ENCODE measurements around the gene PIGS. TPM values are rescaled to one million over a fixed set of nuclear protein-coding genes. Genes with fewer than 3 reads are reported as not detected.
"Not testable (repeated sequence)": the region's sequence is repeated elsewhere in the genome, so short reads cannot be mapped to it uniquely, and the experiment has no call there.

The PIGS gene
- polyA plus RNA-seq, 1 donor from 2014 or later: 48.4 TPM

GRCh38 chr17:28534740-28535375, 36.5 kb downstream of the PIGS start:
- H3K9me3 Mint-ChIP-seq: no peaks in the 10 kb centered on the region

GRCh38 chr17:28533091-28533807, 38.1 kb downstream of the PIGS start:
- H3K4me1 Mint-ChIP-seq: peaks cover 0 to 1% (median 0%) of the 10 kb centered on the region in 3 donors
- no peak overlapping the region for H3K27ac Mint-ChIP-seq
- no peaks in the 10 kb centered on the region for H3K9me3 Mint-ChIP-seq
- H3K27me3 Mint-ChIP-seq: peaks cover 1% of the 10 kb centered on the region
- H3K36me3 Mint-ChIP-seq: peaks cover 1% of the 10 kb centered on the region
- H3K4me3 Mint-ChIP-seq: no peak overlapping the region

More at GRCh38 chr17:28534740-28535375, 36.5 kb downstream of the PIGS start:
- Mint-ChIP-seq H3K4me1 (peaks cover 0 to 1% (median 0%) of the 10 kb centered on the region in 3 donors), H3K27me3 (peaks cover 1% of the 10 kb centered on the region), H3K4me3 (no peak overlapping the region), H3K36me3 (no peaks in the 10 kb centered on the region), H3K27ac (peak overlapping the region in 1 of 3 donors; percentile 62)

GRCh38 chr17:28532050-28532960, 39.0 kb downstream of the PIGS start:
- peaks cover 1% of the 10 kb centered on the region for H3K36me3 Mint-ChIP-seq

DNA sequence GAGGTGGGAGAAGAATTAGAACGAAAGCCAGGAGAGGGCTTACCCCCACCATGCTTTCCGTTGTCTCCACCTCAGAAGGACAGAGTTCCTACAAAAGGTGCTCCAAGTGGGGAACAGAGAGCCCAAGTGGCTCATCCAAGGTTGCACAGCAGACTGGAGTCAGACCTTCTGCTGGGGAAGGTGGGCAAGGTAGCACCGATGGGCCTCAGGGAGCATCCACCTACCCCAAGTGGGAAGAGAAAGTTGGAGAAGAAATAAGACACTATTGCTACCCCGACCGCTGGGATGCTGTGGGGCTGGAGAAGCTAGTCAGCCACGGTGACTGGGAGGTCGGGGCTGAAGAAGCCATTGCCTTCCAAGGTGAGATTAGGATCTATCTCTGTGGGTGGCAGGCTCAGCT, 40.4 kb downstream of the PIGS start:
- H3K9me3 Mint-ChIP-seq: no peaks in the 10 kb centered on the region
- H3K27ac Mint-ChIP-seq: no peak overlapping the region
- H3K4me3 Mint-ChIP-seq: no peak overlapping the region
- peaks cover 1% of the 10 kb centered on the region for H3K36me3 Mint-ChIP-seq
- H3K27me3 Mint-ChIP-seq: peaks cover 1% of the 10 kb centered on the region
- no peaks in the 10 kb centered on the region for H3K4me1 Mint-ChIP-seq

More at GRCh38 chr17:28532050-28532960, 39.0 kb downstream of the PIGS start:
- no peaks in the 10 kb centered on the region for H3K4me1 Mint-ChIP-seq
- H3K27me3 Mint-ChIP-seq: peaks cover 1% of the 10 kb centered on the region
- H3K9me3 Mint-ChIP-seq: no peaks in the 10 kb centered on the region
- no peak overlapping the region for H3K4me3 Mint-ChIP-seq
- H3K27ac Mint-ChIP-seq: no peak overlapping the region

DNA sequence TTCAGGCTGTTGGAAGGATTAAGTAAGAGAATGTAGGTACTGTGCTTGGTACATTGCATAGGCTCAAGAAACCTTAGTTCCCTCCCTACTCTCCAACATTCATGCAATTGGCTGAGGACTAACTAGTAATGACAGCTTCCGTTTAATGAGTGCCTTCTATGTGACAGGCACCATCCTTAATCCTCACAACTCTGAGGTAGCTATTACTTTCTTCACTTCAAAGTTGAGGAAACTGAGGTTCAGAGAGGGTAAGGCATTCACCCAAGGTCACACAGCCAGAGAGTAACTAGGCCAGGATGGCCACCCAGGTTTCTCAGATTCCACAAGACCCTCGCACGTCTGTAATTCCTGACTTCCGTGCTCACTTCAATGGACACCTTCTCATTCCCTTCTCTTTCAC, 41.1 kb downstream of the PIGS start:
- Mint-ChIP-seq H3K27ac (no peak overlapping the region), H3K4me1 (no peaks in the 10 kb centered on the region), H3K36me3 (peaks cover 1% of the 10 kb centered on the region), H3K27me3 (peaks cover 1% of the 10 kb centered on the region), H3K9me3 (no peaks in the 10 kb centered on the region), H3K4me3 (no peak overlapping the region)

DNA sequence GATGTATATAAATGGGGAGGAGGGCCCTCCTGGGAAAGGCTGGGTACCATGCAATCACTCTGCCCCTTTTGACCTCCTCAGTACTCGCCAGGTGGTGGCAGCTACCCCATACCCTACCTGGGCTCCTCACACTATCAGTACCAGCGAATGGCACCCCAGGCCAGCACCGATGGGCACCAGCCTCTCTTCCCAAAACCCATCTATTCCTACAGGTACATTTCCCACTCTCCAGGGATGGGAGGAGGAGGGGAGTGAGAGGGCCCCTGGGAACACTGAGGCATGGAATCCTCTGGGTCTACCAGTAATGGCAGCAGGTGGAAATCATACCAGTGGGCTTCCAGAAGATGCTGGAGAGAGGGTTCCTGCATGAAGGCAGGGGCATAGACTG, 42.3 kb downstream of the PIGS start:
- no peak overlapping the region for H3K4me3 Mint-ChIP-seq
- peaks cover 4% of the 10 kb centered on the region for H3K36me3 Mint-ChIP-seq
- H3K27ac Mint-ChIP-seq: no peak overlapping the region
- H3K27me3 Mint-ChIP-seq: peaks cover 1% of the 10 kb centered on the region
- H3K9me3 Mint-ChIP-seq: no peaks in the 10 kb centered on the region
- H3K4me1 Mint-ChIP-seq: no peaks in the 10 kb centered on the region

DNA sequence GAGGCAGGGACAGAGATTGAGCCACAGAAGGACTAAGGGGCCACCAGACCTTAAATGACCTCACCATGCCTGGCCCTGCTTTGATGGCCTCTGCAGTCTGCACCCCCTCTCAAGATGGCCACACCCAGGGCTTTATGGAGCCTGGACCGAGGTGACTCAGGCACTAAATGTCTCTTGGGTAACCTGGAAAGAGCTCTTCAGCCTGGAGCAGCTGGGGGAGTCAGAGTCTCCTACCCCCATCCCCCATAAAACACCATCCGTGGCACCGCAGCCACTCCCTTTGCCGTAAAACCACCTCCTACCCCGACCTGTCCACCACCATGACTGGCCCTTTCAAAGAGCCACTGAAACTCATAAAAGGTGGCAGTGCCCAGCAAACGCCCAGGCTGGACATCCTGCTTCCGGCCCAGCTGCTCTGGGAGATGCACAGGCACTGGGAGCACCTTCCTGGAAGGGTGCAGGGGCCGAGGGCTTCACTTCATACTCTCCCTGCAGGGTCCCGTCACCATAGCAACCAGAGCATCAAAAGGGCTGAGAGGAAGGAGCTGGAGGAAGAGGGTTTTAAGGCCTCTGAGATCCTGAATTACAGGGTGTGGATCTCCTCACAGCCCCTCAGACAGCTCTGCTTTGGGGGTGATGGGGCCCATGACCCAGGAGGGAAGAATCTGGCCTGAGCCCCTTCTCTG, 42.9 kb downstream of the PIGS start:
- H3K4me1 Mint-ChIP-seq: no peaks in the 10 kb centered on the region
- peaks cover 1% of the 10 kb centered on the region for H3K27me3 Mint-ChIP-seq
- no peaks in the 10 kb centered on the region for H3K9me3 Mint-ChIP-seq
- H3K27ac Mint-ChIP-seq: no peak overlapping the region
- peak overlapping the region in 1 of 4 donors; percentile 28 for H3K4me3 Mint-ChIP-seq
- H3K36me3 Mint-ChIP-seq: peaks cover 4% of the 10 kb centered on the region

DNA sequence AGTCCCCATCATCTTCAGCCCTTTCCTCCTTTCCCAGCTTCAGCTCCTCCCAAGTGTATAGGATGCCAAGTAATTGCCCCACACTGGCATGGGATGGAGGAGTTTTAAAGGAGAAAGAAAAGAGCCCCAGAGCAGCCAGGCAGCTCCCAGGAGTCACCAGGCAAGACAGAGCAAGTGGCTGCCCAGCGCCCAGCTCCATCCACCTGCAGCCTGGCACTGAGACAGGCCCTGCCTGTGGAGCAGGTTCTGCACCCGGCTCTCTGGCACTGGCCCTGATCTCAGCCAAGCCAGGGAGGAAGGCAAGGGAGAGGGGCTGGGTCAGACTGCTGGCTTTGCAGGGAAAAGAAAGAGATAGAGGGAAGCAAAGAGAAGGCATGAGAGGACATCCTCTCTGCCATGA, 43.5 kb downstream of the PIGS start:
- Mint-ChIP-seq H3K9me3 (no peaks in the 10 kb centered on the region), H3K27ac (no peak overlapping the region), H3K4me1 (no peaks in the 10 kb centered on the region), H3K27me3 (no peaks in the 10 kb centered on the region), H3K4me3 (no peak overlapping the region), H3K36me3 (peaks cover 4% of the 10 kb centered on the region)

DNA sequence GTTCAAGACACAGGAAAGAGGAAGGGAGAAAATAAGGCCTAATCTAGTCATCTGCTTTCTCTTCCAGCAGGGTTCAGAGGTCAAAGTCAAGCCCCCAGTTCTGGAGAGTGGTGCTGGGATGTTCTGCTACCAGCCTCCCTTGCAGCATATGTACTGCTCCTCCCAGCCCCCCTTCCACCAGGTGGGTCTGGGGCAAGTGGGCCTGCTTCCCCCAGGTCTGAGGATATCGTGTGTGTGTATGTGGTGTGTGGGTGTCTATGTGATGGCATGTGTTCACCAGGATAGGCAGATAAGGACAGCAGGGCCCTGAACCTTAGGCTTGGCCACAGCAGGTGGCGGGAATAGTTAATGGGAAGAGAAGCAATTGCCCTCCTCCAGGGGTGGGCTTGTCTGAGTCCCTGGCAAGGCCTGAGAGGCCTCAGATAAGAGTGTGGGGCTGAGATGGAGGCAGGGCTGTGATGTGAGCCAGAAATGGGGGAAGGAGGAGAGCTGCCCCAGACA, 44.1 kb downstream of the PIGS start:
- Mint-ChIP-seq H3K27ac (peak overlapping the region in 1 of 3 donors; percentile 18), H3K4me1 (no peaks in the 10 kb centered on the region), H3K27me3 (no peaks in the 10 kb centered on the region), H3K9me3 (no peaks in the 10 kb centered on the region), H3K36me3 (peaks cover 4% of the 10 kb centered on the region), H3K4me3 (no peak overlapping the region)

DNA sequence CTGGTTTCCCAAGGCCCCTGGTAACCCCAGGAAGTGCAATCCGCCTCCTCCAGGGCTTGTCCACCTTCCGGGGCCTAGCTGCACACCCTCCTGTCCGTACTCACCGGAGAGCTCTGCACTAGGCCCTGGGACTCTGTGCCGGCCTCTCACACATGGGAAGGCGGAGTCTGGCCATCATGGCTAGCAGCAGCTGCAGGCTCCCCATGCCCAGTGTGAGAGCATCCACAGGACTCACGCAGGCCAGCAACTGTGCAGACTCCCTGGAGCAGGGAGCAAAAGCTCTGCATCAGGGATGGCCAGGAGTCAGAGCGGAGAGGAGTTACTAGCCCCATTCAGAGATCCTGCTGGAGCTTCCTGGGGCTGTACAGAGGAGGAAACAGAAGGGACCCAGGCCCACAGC, 44.9 kb downstream of the PIGS start:
- Mint-ChIP-seq H3K36me3 (peaks cover 4% of the 10 kb centered on the region), H3K4me3 (no peak overlapping the region), H3K27ac (no peak overlapping the region), H3K4me1 (no peaks in the 10 kb centered on the region), H3K9me3 (no peaks in the 10 kb centered on the region), H3K27me3 (no peaks in the 10 kb centered on the region)

DNA sequence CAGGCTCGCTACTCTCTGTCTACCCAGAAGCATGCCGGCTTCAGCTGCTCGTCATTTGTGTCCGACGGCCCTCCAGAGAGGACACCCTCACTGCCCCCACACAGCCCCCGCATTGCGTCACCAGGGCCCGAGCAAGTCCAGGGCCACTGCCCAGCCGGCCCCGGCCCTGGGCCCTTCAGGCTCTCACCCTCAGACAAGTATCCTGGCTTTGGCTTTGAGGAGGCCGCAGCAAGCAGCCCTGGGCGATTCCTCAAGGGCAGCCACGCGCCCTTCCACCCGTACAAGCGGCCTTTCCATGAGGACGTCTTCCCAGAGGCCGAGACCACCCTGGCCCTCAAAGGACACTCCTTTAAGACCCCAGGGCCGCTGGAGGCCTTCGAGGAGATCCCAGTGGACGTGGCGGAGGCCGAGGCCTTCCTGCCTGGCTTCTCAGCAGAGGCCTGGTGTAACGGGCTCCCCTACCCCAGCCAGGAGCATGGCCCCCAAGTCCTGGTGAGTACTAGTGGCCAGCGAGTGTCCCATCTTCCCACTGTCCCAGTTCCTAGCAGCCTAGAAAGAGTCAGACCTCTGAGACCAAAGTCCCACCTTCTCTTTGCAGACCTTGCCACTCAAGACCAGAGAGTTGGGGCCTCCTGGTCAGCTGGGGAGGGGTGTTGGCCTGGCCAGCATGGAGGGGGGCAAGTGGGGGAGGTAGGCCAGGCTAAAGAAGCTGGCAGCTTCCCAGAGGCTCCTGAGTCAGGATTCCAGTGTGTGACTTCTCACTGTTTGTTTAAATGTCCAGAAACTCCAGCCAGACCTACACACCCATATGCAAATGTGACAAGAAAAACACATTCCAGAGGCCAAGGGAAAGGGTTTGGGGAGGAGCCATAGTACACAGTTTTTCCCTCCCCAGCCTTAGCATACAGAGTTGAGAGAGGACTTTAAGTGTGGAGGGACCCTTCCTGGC, 46.6 kb downstream of the PIGS start:
- Mint-ChIP-seq H3K9me3 (no peaks in the 10 kb centered on the region), H3K4me3 (no peak overlapping the region), H3K27me3 (no peaks in the 10 kb centered on the region), H3K27ac (no peak overlapping the region), H3K4me1 (peaks cover 0 to 3% (median 3%) of the 10 kb centered on the region in 3 donors), H3K36me3 (peaks cover 4% of the 10 kb centered on the region)

GRCh38 chr17:28523876-28524275, 47.4 kb downstream of the PIGS start:
- Mint-ChIP-seq H3K9me3 (no peaks in the 10 kb centered on the region), H3K27me3 (no peaks in the 10 kb centered on the region), H3K4me1 (peaks cover 0 to 4% (median 3%) of the 10 kb centered on the region in 3 donors), H3K27ac (no peak overlapping the region), H3K36me3 (peaks cover 2% of the 10 kb centered on the region), H3K4me3 (no peak overlapping the region)

DNA sequence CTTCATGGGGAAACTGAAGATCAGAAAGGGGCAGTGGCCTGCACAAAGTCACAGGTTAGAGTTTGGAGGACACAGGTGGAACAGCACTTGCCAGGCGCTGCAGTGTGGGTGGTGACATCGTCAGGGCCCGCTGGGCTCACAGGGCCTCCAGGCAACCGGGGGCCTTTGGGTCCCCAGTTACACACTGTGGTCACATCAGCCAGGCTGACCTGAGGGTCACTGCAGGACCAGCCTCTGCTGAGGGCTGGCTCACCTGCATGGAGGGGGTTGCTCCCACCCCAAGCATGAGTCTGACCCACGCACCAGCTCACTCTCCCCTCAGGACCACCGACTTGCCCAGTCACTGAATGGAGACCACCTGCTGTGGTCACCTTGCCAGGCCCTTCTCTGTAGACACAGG, 48.1 kb downstream of the PIGS start:
- Mint-ChIP-seq H3K9me3 (no peaks in the 10 kb centered on the region), H3K27ac (no peak overlapping the region), H3K36me3 (peaks cover 2% of the 10 kb centered on the region), H3K4me1 (peaks cover 3 to 8% (median 6%) of the 10 kb centered on the region in 3 donors), H3K27me3 (no peaks in the 10 kb centered on the region), H3K4me3 (no peak overlapping the region)

- H3K27ac Mint-ChIP-seq, H3K4me3 Mint-ChIP-seq, H3K36me3 Mint-ChIP-seq, H3K4me1 Mint-ChIP-seq, H3K9me3 Mint-ChIP-seq, H3K27me3 Mint-ChIP-seq: not testable (repeated sequence)
Observed at GRCh38 chr17:28522281-28522680, 49.0 kb downstream of the PIGS start.

Data from IgD-negative memory B cell (primary cell).